SK-N-SH (cell line): Measurements from ENCODE around the gene PHACTR3. TPM values are rescaled to one million over a fixed set of nuclear protein-coding genes. Genes with fewer than 3 reads are reported as not detected.

ENCODE experiments used
- CTCF ChIA-PET: fragments of 300-600, 350-600 bp; formaldehyde crosslinking; extraction: SDS; loops from one replicate; lab custom pipeline; 2021; lab: Yijun Ruan, JAX
- POLR2A ChIA-PET: fragments of 350-600 bp; sonication (Branson Sonifier 250); formaldehyde crosslinking; extraction: SDS; loops from one replicate; lab custom pipeline; 2020; ENCODE audit warnings: antibody characterized with exemption, inconsistent platforms; lab: Yijun Ruan, JAX
- DNase-seq: peaks from one replicate; pipeline ENCODE4 v3.0.0; 2012
- H2AFZ ChIP-seq: fragments of 200-600 bp; sonication (generic); 2 replicates; pipeline ENCODE4 v1.8.1; 2016; ENCODE audit warnings: antibody characterized with exemption, mild to moderate bottlenecking, low read depth
- H3F3A ChIP-seq: fragments of 200-600 bp; sonication (generic); replicated peaks from 2 replicates; pipeline ENCODE3; 2016; ENCODE audit warnings: antibody characterized with exemption, mild to moderate bottlenecking; ENCODE audit not compliant: insufficient read depth
- H3K27ac ChIP-seq, 2 experiments: fragments of 200-500 bp in 1 of 2; fragments of 200-600 bp in 1 of 2; sonication (Bioruptor generic) in 1 of 2; sonication (generic), shearing (Covaris generic) in 1 of 2; 2 replicates each; pipeline versions ENCODE4 v1.5.1 to v1.6.1; 2014 to 2016; ENCODE audit warnings: low read depth in 2 of 2, inconsistent platforms in 1 of 2, low read length in 1 of 2, mild to moderate bottlenecking in 1 of 2, mixed read lengths in 1 of 2
- H3K27me3 ChIP-seq: fragments of 200-600 bp; sonication (generic), shearing (Covaris generic); 2 replicates; pipeline ENCODE4 v1.6.1; 2016; ENCODE audit warnings: mixed run types; ENCODE audit not compliant: insufficient read depth
- H3K36me3 ChIP-seq, 2 experiments: fragments of 200-500 bp in 1 of 2; fragments of 200-600 bp in 1 of 2; sonication (Bioruptor generic) in 1 of 2; sonication (generic) in 1 of 2; replicated peaks in 1 of 2; 2 replicates each; pipeline versions ENCODE3 to v1.5.1; 2014 to 2016; ENCODE audit warnings: low read length in 1 of 2, mild to moderate bottlenecking in 1 of 2; ENCODE audit not compliant: insufficient read depth in 2 of 2, control insufficient read depth in 1 of 2
- H3K4me1 ChIP-seq, 2 experiments: fragments of 200-500 bp in 1 of 2; fragments of 200-600 bp in 1 of 2; sonication (Bioruptor generic) in 1 of 2; sonication (generic), shearing (Covaris generic) in 1 of 2; 2 replicates each; pipeline versions ENCODE4 v1.5.1 to v1.6.1; 2014 to 2016; ENCODE audit warnings: low read depth in 1 of 2, low read length in 1 of 2, mixed run types in 1 of 2; ENCODE audit not compliant: insufficient read depth in 2 of 2, control insufficient read depth in 1 of 2
- H3K4me2 ChIP-seq: fragments of 200-600 bp; sonication (generic), shearing (Covaris generic); 2 replicates; pipeline ENCODE4 v1.6.1; 2017; ENCODE audit warnings: mixed run types
- H3K4me3 ChIP-seq, 2 experiments: fragments of 200-500 bp in 1 of 2; fragments of 200-600 bp in 1 of 2; sonication (Bioruptor generic) in 1 of 2; sonication (generic), shearing (Covaris generic) in 1 of 2; 2 replicates each; pipeline versions ENCODE4 v1.5.1 to v1.8.1; 2014 to 2016; ENCODE audit warnings: low read depth in 2 of 2, inconsistent platforms in 1 of 2, low read length in 1 of 2, mild to moderate bottlenecking in 1 of 2, mixed read lengths in 1 of 2, moderate library complexity in 1 of 2
- H3K79me2 ChIP-seq: fragments of 200-600 bp; sonication (generic); 2 replicates; pipeline ENCODE4 v1.8.1; 2017; ENCODE audit warnings: mild to moderate bottlenecking; ENCODE audit not compliant: insufficient read depth
- H3K9ac ChIP-seq: fragments of 200-600 bp; sonication (generic); 2 replicates; pipeline ENCODE4 v1.6.1; 2017; ENCODE audit warnings: mixed run types
- H3K9me2 ChIP-seq: fragments of 200-600 bp; sonication (generic); 2 replicates; pipeline ENCODE4 v1.6.1; 2017; ENCODE audit warnings: mixed run types
- H3K9me3 ChIP-seq: fragments of 200-600 bp; sonication (generic); 2 replicates; pipeline ENCODE4 v1.6.1; 2017; ENCODE audit warnings: mixed run types, mild to moderate bottlenecking, moderate library complexity
- H4K20me1 ChIP-seq: fragments of 200-600 bp; sonication (generic); 2 replicates; pipeline ENCODE4 v1.6.1; 2017; ENCODE audit warnings: mild to moderate bottlenecking, mixed run types; ENCODE audit not compliant: insufficient read depth
- CHD2 ChIP-seq: fragments of 150-350 bp; IDR thresholded peaks from 2 replicates; pipeline ENCODE4 v1.6.1; 2018; ENCODE audit warnings: low read length; ENCODE audit not compliant: partially characterized antibody
- FOSL2 ChIP-seq: IDR thresholded peaks from 2 replicates; pipeline ENCODE4 v1.4.0; 2012; ENCODE audit warnings: low read depth, mild to moderate bottlenecking, moderate library complexity, borderline replicate concordance
- FOXM1 ChIP-seq: IDR thresholded peaks from 2 replicates; pipeline ENCODE4 v1.4.0; 2012; ENCODE audit warnings: low read depth, mild to moderate bottlenecking
- IRF3 ChIP-seq: fragments of 150-350 bp; IDR thresholded peaks from 2 replicates; pipeline ENCODE4 v1.6.1; 2016; ENCODE audit warnings: mild to moderate bottlenecking, low read depth, low read length
- MAX ChIP-seq: IDR thresholded peaks from 2 replicates; pipeline ENCODE4 v1.4.0; 2012; ENCODE audit warnings: low read depth
- MEF2A ChIP-seq: IDR thresholded peaks from 2 replicates; pipeline ENCODE4 v1.4.0; 2012; ENCODE audit warnings: low read depth, borderline replicate concordance
- MXI1 ChIP-seq: IDR thresholded peaks from 2 replicates; pipeline ENCODE4 v1.6.1; 2012; ENCODE audit warnings: mild to moderate bottlenecking, low read depth, low read length, improper control_type of control experiment
- NRF1 ChIP-seq: IDR thresholded peaks from 2 replicates; pipeline ENCODE4 v1.6.1; 2012; ENCODE audit warnings: low read depth, mild to moderate bottlenecking, low read length
- RAD21 ChIP-seq: IDR thresholded peaks from 2 replicates; pipeline ENCODE4 v1.6.1; 2012; ENCODE audit warnings: mild to moderate bottlenecking, low read length
- REST ChIP-seq: IDR thresholded peaks from 2 replicates; pipeline ENCODE4 v1.6.1; 2012; ENCODE audit warnings: mild to moderate bottlenecking, low read depth, low read length, moderate library complexity
- SIN3A ChIP-seq: IDR thresholded peaks from 2 replicates; pipeline ENCODE4 v1.6.1; 2012; ENCODE audit warnings: low read depth, mild to moderate bottlenecking, low read length, moderate library complexity, borderline replicate concordance
- TEAD4 ChIP-seq: IDR thresholded peaks from 2 replicates; pipeline ENCODE4 v1.4.0; 2012; ENCODE audit warnings: mild to moderate bottlenecking, borderline replicate concordance; ENCODE audit not compliant: insufficient read depth
- USF1 ChIP-seq: IDR thresholded peaks from 2 replicates; pipeline ENCODE4 v1.4.0; 2012; ENCODE audit warnings: low read depth, borderline replicate concordance
- WGBS: methylation state at CpG from one replicate; pipeline ENCODE4 v1.1.6; 2017; ENCODE audit warnings: low lambda C conversion rate; 5-methylcytosine and 5-hydroxymethylcytosine counted together
- polyA plus RNA-seq, 3 experiments: library from polyadenylated mRNA; depleted of rRNA; stranded (reverse); fragments of >200 nt; gene quantifications; 2 replicates each; pipeline ENCODE4 v1.2.3, GENCODE V29; 2012
- TF ChIP-seq, protein P1 (sequence below): IDR thresholded peaks from 2 replicates; pipeline ENCODE4; 2012
- TF ChIP-seq, protein P2 (sequence below): fragments of 200-600 bp; sonication (generic); IDR thresholded peaks from 2 replicates; pipeline ENCODE4 v1.6.1; 2017; ENCODE audit warnings: antibody characterized with exemption, mild to moderate bottlenecking, moderate library complexity

Gene PHACTR3
- polyA plus RNA-seq, 1 of the 3 experiments (the other 2 are of a cell fraction) = 0.10 TPM

DNA sequence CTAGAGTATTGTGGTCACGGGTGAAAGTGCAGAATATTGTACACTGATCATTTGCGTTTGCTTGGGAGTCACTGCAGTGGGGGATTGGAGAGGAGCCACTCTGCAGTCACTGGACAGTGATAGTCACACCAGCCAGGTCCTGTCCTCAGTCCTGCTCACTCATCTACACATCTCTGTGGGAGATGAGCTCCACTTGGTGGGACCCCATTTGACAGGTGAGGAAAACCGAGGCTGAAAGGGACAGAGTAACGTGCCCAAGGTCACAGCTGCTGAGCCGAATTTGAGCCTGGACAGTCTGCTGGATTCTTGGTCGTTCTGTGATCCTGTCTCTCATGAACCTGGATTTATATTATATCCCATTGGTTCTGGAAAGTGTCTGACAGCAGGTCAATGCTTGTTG is 17.7 kb upstream of the PHACTR3 start (continued):
- TF ChIP-seq SIN3A (no peak), REST (no peak)

- POLR2A ChIA-PET = no interaction called here
- 15% methylated on average over 4 of the region's 6 CpGs for WGBS
- H3K9me3 ChIP-seq = no peaks in the 10 kb centered on the region
- no peaks in the 10 kb centered on the region; a peak in 1 of 4 replicates for H3K4me1 ChIP-seq
- no peaks in the 10 kb centered on the region for H3K27me3 ChIP-seq
- no peaks in the 10 kb centered on the region for H3K9me2 ChIP-seq
- H3K4me3 ChIP-seq = no peak overlapping the region
- no peaks in the 10 kb centered on the region for H3K36me3 ChIP-seq
- no peak overlapping the region for H2AFZ ChIP-seq
- DNase-seq = no peak
- no peaks in the 10 kb centered on the region for H3K79me2 ChIP-seq
- no peaks in the 10 kb centered on the region for H4K20me1 ChIP-seq
- no peak overlapping the region for H3K4me2 ChIP-seq
- CTCF ChIA-PET = interaction anchor here (1.0 to 2.1 kb wide), 3 partner anchors 11 to 61 kb away, joined by 3 to 10 read pairs (median 5); no protein-coding TSS in a partner anchor
- no peak overlapping the region for H3K27ac ChIP-seq
- no peak overlapping the region for H3K9ac ChIP-seq
- no peak for TF ChIP-seq MAX
- H3F3A ChIP-seq = no peaks in the 10 kb centered on the region
Measured at GRCh38 chr20:59587570-59587969, 16.8 kb upstream of the PHACTR3 start.

GRCh38 chr20:59588236-59588855 is 16.0 kb upstream of the PHACTR3 start:
- Histone ChIP-seq H3K9me3 (no peaks in the 10 kb centered on the region), H3K4me3 (no peak overlapping the region), H3K27ac (no peak overlapping the region), H3K4me2 (no peak overlapping the region), H3K9me2 (no peaks in the 10 kb centered on the region), H4K20me1 (no peaks in the 10 kb centered on the region), H3K79me2 (no peaks in the 10 kb centered on the region), H3F3A (no peaks in the 10 kb centered on the region), H3K9ac (no peak overlapping the region), H3K36me3 (no peaks in the 10 kb centered on the region), H3K4me1 (no peaks in the 10 kb centered on the region; a peak in 1 of 4 replicates), H3K27me3 (no peaks in the 10 kb centered on the region), H2AFZ (no peak overlapping the region)
- 47% methylated on average over 13 of the region's 13 CpGs for WGBS
- POLR2A ChIA-PET = no interaction called here
- no peak for DNase-seq
- TF ChIP-seq MEF2A (no peak), MXI1 (no peak), NRF1 (no peak), RAD21 (no peak), IRF3 (no peak), FOXM1 (no peak), CHD2 (no peak), FOSL2 (no peak), USF1 (no peak), TEAD4 (no peak)
- TF ChIP-seq, protein P1, sequence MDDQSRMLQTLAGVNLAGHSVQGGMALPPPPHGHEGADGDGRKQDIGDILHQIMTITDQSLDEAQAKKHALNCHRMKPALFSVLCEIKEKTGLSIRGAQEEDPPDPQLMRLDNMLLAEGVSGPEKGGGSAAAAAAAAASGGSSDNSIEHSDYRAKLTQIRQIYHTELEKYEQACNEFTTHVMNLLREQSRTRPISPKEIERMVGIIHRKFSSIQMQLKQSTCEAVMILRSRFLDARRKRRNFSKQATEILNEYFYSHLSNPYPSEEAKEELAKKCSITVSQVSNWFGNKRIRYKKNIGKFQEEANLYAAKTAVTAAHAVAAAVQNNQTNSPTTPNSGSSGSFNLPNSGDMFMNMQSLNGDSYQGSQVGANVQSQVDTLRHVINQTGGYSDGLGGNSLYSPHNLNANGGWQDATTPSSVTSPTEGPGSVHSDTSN = no peak
- TF ChIP-seq, protein P2, sequence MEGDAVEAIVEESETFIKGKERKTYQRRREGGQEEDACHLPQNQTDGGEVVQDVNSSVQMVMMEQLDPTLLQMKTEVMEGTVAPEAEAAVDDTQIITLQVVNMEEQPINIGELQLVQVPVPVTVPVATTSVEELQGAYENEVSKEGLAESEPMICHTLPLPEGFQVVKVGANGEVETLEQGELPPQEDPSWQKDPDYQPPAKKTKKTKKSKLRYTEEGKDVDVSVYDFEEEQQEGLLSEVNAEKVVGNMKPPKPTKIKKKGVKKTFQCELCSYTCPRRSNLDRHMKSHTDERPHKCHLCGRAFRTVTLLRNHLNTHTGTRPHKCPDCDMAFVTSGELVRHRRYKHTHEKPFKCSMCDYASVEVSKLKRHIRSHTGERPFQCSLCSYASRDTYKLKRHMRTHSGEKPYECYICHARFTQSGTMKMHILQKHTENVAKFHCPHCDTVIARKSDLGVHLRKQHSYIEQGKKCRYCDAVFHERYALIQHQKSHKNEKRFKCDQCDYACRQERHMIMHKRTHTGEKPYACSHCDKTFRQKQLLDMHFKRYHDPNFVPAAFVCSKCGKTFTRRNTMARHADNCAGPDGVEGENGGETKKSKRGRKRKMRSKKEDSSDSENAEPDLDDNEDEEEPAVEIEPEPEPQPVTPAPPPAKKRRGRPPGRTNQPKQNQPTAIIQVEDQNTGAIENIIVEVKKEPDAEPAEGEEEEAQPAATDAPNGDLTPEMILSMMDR = no peak
- CTCF ChIA-PET = interaction anchor here (1.0 to 2.1 kb wide), 2 partner anchors 10 to 62 kb away, joined by 3 to 5 read pairs; no protein-coding TSS in a partner anchor
